WTC11 (cell line): ENCODE data around the gene ADCY5.

ENCODE experiments used
- ARID4B ChIP-seq: sonication (generic); formaldehyde crosslinking; IDR thresholded peaks from 2 replicates; pipeline ENCODE4 v1.8.0; 2023; ENCODE audit warnings: missing genetic modification reagents, mild to moderate bottlenecking, borderline replicate concordance
- ATF3 ChIP-seq: sonication (generic); formaldehyde crosslinking; conservative IDR thresholded peaks from 2 replicates; pipeline ENCODE4 v1.8.1; 2022; ENCODE audit warnings: mild to moderate bottlenecking, missing genetic modification reagents
- CREM ChIP-seq: sonication (generic); formaldehyde crosslinking; IDR thresholded peaks from 2 replicates; pipeline ENCODE4 v1.8.1; 2022; ENCODE audit warnings: mild to moderate bottlenecking, missing genetic modification reagents, moderate library complexity
- CTCF ChIP-seq: fragments of 200-600 bp; IDR thresholded peaks from 2 replicates; pipeline ENCODE4 v1.8.0; 2022; ENCODE audit warnings: antibody characterized with exemption
- FOXJ3 ChIP-seq: sonication (generic); formaldehyde crosslinking; IDR thresholded peaks from 2 replicates; pipeline ENCODE4 v1.9.0; 2021; ENCODE audit warnings: missing genetic modification reagents, mild to moderate bottlenecking, borderline replicate concordance
- FOXK1 ChIP-seq: sonication (generic); formaldehyde crosslinking; IDR thresholded peaks from 2 replicates; pipeline ENCODE4 v1.8.0; 2022; ENCODE audit warnings: mild to moderate bottlenecking, moderate library complexity, missing genetic modification reagents
- FOXP1 ChIP-seq: sonication (generic); formaldehyde crosslinking; IDR thresholded peaks from 2 replicates; pipeline ENCODE4 v1.8.0; 2022; ENCODE audit warnings: missing genetic modification reagents, mild to moderate bottlenecking, moderate library complexity, borderline replicate concordance
- FOXP4 ChIP-seq: sonication (generic); formaldehyde crosslinking; IDR thresholded peaks from 2 replicates; pipeline ENCODE4 v1.8.0; 2022; ENCODE audit warnings: mild to moderate bottlenecking, missing genetic modification reagents
- NR3C1 ChIP-seq: sonication (generic); formaldehyde crosslinking; conservative IDR thresholded peaks from 2 replicates; pipeline ENCODE4 v1.8.1; 2023; ENCODE audit warnings: low read depth, mild to moderate bottlenecking, missing genetic modification reagents
- RELA ChIP-seq: sonication (generic); formaldehyde crosslinking; IDR thresholded peaks from 2 replicates; pipeline ENCODE4 v1.8.1; 2022; ENCODE audit warnings: missing genetic modification reagents, mild to moderate bottlenecking, borderline replicate concordance
- SP1 ChIP-seq: sonication (generic); formaldehyde crosslinking; conservative IDR thresholded peaks from 2 replicates; pipeline ENCODE4 v1.8.1; 2022; ENCODE audit warnings: missing genetic modification reagents
- ZMAT4 ChIP-seq: fragments of 250-450 bp; sonication (Bioruptor Pico); IDR thresholded peaks from 2 replicates; pipeline ENCODE4 v1.9.0; 2021; ENCODE audit warnings: mild to moderate bottlenecking
- ZNF121 ChIP-seq: sonication (generic); formaldehyde crosslinking; IDR thresholded peaks from 2 replicates; pipeline ENCODE4 v1.8.0; 2023; ENCODE audit warnings: missing genetic modification reagents
- ZNF416 ChIP-seq: fragments of 250-450 bp; sonication (Bioruptor Pico); IDR thresholded peaks from 2 replicates; pipeline ENCODE4 v1.9.0; 2021; ENCODE audit warnings: mild to moderate bottlenecking, inconsistent platforms

GRCh38 chr3:123406598-123406997 is 42.3 kb downstream of the ADCY5 start:
- TF ChIP-seq FOXJ3 (CRISPR knock-in tag) (no peak), NR3C1 (CRISPR knock-in tag) (no peak), SP1 (CRISPR knock-in tag) (no peak), ZNF121 (CRISPR knock-in tag) (no peak), CTCF (no peak), ZMAT4 (CRISPR knock-in tag) (no peak), FOXP4 (CRISPR knock-in tag) (no peak), FOXK1 (CRISPR knock-in tag) (no peak), FOXP1 (CRISPR knock-in tag) (no peak), ZNF416 (CRISPR knock-in tag) (no peak), ATF3 (no peak), RELA (CRISPR knock-in tag) (no peak), ARID4B (CRISPR knock-in tag) (no peak), CREM (CRISPR knock-in tag) (no peak)
